ENCODE results near the gene RIOX2. TPM values are rescaled to one million over a fixed set of nuclear protein-coding genes. Genes with fewer than 3 reads are reported as not detected.

Gene RIOX2
- total RNA-seq, 1 donor from 2014 or later, result 12.3 TPM

GRCh38 chr3:98005438-98005837 lies 33.2 kb upstream of the RIOX2 start:
- no peaks in the 10 kb centered on the region for H3K4me1 Mint-ChIP-seq (ENCODE audit: low read depth, unreplicated experiment)
- no peak overlapping the region for H3K27ac Mint-ChIP-seq (ENCODE audit: unreplicated experiment)
- no peaks in the 10 kb centered on the region for H3K36me3 Mint-ChIP-seq (ENCODE audit: unreplicated experiment)
- H3K4me3 Mint-ChIP-seq (ENCODE audit: unreplicated experiment), result no peak overlapping the region
- no peak for TF ChIP-seq CTCF (IDR thresholded peaks at IDR 0.05; ENCODE audit: partially characterized antibody, unreplicated experiment)
- no peak for DNase-seq
- H3K9me3 Mint-ChIP-seq (ENCODE audit: unreplicated experiment), result no peaks in the 10 kb centered on the region
- no peaks in the 10 kb centered on the region for H3K27me3 Mint-ChIP-seq (ENCODE audit: unreplicated experiment)

- Mint-ChIP-seq H3K27me3 (ENCODE audit: unreplicated experiment) (no peaks in the 10 kb centered on the region), H3K4me1 (ENCODE audit: low read depth, unreplicated experiment) (no peaks in the 10 kb centered on the region), H3K4me3 (ENCODE audit: unreplicated experiment) (no peak overlapping the region), H3K27ac (ENCODE audit: unreplicated experiment) (no peak overlapping the region), H3K9me3 (ENCODE audit: unreplicated experiment) (no peaks in the 10 kb centered on the region), H3K36me3 (ENCODE audit: unreplicated experiment) (no peaks in the 10 kb centered on the region)
- no peak for TF ChIP-seq CTCF (IDR thresholded peaks at IDR 0.05; ENCODE audit: partially characterized antibody, unreplicated experiment)
- no peak for DNase-seq
Observed at GRCh38 chr3:98004721-98005120, 32.5 kb upstream of the RIOX2 start.

DNA sequence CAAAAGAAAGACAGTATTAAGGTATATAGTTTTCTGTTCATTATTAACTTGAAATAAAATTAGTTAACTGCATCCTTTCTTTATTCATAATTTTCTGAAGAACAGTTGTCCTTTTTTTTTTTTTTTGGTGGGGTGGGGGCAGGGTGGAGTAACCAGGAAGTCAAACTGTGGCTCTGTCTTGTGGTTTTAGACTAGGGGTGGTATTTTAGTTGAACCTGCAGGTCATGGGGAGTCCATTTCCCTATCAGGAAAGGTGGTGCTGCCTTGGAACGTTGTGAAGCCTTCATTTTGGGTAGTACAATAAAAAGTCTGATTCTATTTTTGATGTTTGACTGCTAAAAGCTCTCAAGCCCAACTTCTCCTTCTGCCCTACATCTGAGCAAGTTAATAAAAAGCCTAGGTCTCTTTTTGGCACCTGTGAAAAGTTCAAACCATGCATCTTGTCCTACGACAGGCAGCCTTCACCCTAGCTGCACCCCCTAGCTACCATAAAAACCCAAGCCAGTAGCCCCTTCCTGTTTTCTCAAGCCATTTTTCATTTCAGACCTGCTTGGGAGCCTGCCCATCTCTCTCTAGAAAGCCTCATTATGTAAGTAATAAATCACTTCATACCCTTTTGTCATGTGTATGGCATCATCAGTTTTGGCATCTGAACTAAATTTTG lies 31.2 kb upstream of the RIOX2 start:
- no peaks in the 10 kb centered on the region for H3K9me3 Mint-ChIP-seq (ENCODE audit: unreplicated experiment)
- no peak for TF ChIP-seq CTCF (IDR thresholded peaks at IDR 0.05; ENCODE audit: partially characterized antibody, unreplicated experiment)
- H3K4me1 Mint-ChIP-seq (ENCODE audit: low read depth, unreplicated experiment), result no peaks in the 10 kb centered on the region
- no peaks in the 10 kb centered on the region for H3K36me3 Mint-ChIP-seq (ENCODE audit: unreplicated experiment)
- no peak for DNase-seq
- no peak overlapping the region for H3K27ac Mint-ChIP-seq (ENCODE audit: unreplicated experiment)
- H3K4me3 Mint-ChIP-seq (ENCODE audit: unreplicated experiment), result no peak overlapping the region
- no peaks in the 10 kb centered on the region for H3K27me3 Mint-ChIP-seq (ENCODE audit: unreplicated experiment)

DNA sequence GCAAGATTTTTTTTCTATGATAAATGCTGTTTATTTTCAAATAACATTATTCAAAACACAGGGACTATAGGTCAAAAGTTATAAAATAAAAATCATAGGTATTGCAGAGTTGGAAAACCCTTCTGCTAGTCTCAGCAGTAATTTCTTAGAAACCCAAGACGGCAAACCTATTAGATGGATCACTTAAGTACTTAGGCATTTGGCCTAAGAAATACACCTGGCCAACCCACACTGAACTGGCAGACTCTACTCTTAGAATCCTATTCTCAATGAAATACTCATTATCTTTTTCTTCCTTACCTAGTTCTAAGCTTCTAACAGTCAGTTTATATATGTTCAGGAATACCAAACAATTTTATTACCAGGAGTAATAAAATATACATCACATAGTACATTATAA lies 30.5 kb upstream of the RIOX2 start:
- DNase-seq, result no peak
- H3K4me3 Mint-ChIP-seq (ENCODE audit: unreplicated experiment), result no peak overlapping the region
- no peak for TF ChIP-seq CTCF (IDR thresholded peaks at IDR 0.05; ENCODE audit: partially characterized antibody, unreplicated experiment)
- no peaks in the 10 kb centered on the region for H3K27me3 Mint-ChIP-seq (ENCODE audit: unreplicated experiment)
- no peaks in the 10 kb centered on the region for H3K4me1 Mint-ChIP-seq (ENCODE audit: low read depth, unreplicated experiment)
- no peaks in the 10 kb centered on the region for H3K36me3 Mint-ChIP-seq (ENCODE audit: unreplicated experiment)
- H3K27ac Mint-ChIP-seq (ENCODE audit: unreplicated experiment), result no peak overlapping the region
- H3K9me3 Mint-ChIP-seq (ENCODE audit: unreplicated experiment), result no peaks in the 10 kb centered on the region

- no peaks in the 10 kb centered on the region for H3K27me3 Mint-ChIP-seq (ENCODE audit: unreplicated experiment)
- DNase-seq, result no peak
- no peaks in the 10 kb centered on the region for H3K4me1 Mint-ChIP-seq (ENCODE audit: low read depth, unreplicated experiment)
- no peak overlapping the region for H3K27ac Mint-ChIP-seq (ENCODE audit: unreplicated experiment)
- no peak overlapping the region for H3K4me3 Mint-ChIP-seq (ENCODE audit: unreplicated experiment)
- no peaks in the 10 kb centered on the region for H3K9me3 Mint-ChIP-seq (ENCODE audit: unreplicated experiment)
- TF ChIP-seq CTCF (IDR thresholded peaks at IDR 0.05; ENCODE audit: partially characterized antibody, unreplicated experiment), result no peak
- H3K36me3 Mint-ChIP-seq (ENCODE audit: unreplicated experiment), result no peaks in the 10 kb centered on the region
Observed at GRCh38 chr3:97999994-98000393, 27.8 kb upstream of the RIOX2 start.
